Measurements from ENCODE around the gene WDTC1.

The WDTC1 gene

GRCh38 chr1:27301582-27302199, 67.3 kb downstream of the WDTC1 start:
- H3K4me3 ChIP-seq (replicated peaks; ENCODE audit: low read depth, low read length): no peak overlapping the region
- DNase-seq (ENCODE audit: extremely low read depth, low read depth): no peak
- no peak for TF ChIP-seq CTCF (IDR thresholded peaks at IDR 0.05; ENCODE audit: low read depth, low read length, missing control alignments)

DNA sequence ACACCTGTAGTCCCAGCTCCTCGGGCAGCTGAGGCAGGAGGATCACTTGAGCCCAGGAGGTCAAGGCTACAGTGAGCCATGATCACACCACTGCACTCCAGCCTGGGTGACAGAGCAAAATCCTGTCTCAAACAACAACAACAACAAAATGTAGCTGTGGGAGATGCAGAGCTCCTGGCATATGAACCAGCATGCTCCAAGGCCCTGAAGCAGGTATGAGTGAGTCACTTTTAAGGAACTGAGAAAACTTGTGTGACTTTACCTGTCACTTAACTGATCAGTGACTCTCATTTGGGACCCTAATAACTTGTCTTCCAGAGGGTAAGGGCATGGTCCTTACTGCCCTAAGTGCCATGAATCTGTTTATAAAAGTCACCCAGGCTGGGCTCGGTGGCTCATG, 68.2 kb downstream of the WDTC1 start:
- no peak overlapping the region for H3K4me3 ChIP-seq (replicated peaks; ENCODE audit: low read depth, low read length)
- no peak for DNase-seq (ENCODE audit: extremely low read depth, low read depth)
- TF ChIP-seq CTCF (IDR thresholded peaks at IDR 0.05; ENCODE audit: low read depth, low read length, missing control alignments): no peak

GRCh38 chr1:27303509-27303908, 69.1 kb downstream of the WDTC1 start:
- DNase-seq (ENCODE audit: extremely low read depth, low read depth): no peak
- TF ChIP-seq CTCF (IDR thresholded peaks at IDR 0.05; ENCODE audit: low read depth, low read length, missing control alignments): no peak
- H3K4me3 ChIP-seq (replicated peaks; ENCODE audit: low read depth, low read length): no peak overlapping the region

DNA sequence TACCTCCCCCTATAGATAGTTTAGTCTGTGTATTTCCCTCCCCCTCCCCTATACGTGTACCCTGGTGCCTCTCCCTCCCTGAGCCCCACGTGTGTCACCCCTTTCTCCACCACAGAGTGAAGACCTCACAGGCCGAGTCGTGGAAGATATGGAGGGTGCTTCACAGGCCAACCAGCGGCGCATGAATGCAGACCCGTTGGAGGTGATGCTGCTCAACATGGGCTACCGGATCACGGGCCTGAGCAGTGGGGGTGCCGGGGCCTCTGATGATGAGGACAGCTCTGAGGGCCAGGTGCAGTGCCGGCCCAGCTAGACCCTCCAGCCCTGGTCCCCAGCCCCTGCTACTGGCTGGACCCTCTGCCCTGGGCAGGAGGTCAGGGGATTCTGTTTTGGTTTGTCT, 71.6 kb downstream of the WDTC1 start:
- no peak for TF ChIP-seq CTCF (IDR thresholded peaks at IDR 0.05; ENCODE audit: low read depth, low read length, missing control alignments)

GRCh38 chr1:27306892-27307761, 72.7 kb downstream of the WDTC1 start:
- DNase-seq (ENCODE audit: extremely low read depth, low read depth): no peak
- H3K4me3 ChIP-seq (replicated peaks; ENCODE audit: low read depth, low read length): no peak overlapping the region
- TF ChIP-seq CTCF (IDR thresholded peaks at IDR 0.05; ENCODE audit: low read depth, low read length, missing control alignments): peak; percentile 28

More for the DNA sequence above, 71.6 kb downstream of the WDTC1 start:
- DNase-seq (ENCODE audit: extremely low read depth, low read depth): no peak
- H3K4me3 ChIP-seq (replicated peaks; ENCODE audit: low read depth, low read length): no peak overlapping the region

GRCh38 chr1:27307874-27308598, 73.6 kb downstream of the WDTC1 start:
- DNase-seq (ENCODE audit: extremely low read depth, low read depth): no peak
- TF ChIP-seq CTCF (IDR thresholded peaks at IDR 0.05; ENCODE audit: low read depth, low read length, missing control alignments): no peak
- H3K4me3 ChIP-seq (replicated peaks; ENCODE audit: low read depth, low read length): no peak overlapping the region
